NB4 (cell line): ENCODE results near the gene ERCC1.

ENCODE experiments used
- TF ChIP-seq, protein P1 (sequence below): IDR thresholded peaks from one replicate; pipeline ENCODE4 v1.5.1; 2012; ENCODE audit warnings: low read depth, low read length
- TF ChIP-seq, protein P2 (sequence below): IDR thresholded peaks from 2 replicates; pipeline ENCODE4 v1.6.1; 2011; ENCODE audit warnings: low read depth, low read length

DNA sequence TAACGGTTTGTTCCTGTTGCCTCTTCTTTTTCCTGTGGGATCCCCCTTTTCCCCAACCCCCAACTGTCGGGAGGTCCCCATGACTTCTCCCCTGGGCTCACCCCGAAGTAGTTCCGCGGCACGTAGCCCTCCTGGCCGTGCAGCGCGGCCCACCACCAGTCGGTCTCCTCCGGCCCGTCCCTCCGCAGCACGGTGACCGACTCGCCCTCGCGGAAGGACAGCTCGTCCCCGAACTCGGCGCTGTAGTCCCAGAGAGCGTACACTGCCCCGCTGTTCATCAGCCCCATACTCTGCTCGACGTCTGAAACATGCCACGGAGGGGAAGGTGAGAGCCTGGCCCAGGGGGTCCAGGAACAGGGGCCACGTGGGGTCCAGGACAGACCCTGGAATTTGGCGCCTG is 41.3 kb downstream of the ERCC1 start:
- TF ChIP-seq, protein P1, sequence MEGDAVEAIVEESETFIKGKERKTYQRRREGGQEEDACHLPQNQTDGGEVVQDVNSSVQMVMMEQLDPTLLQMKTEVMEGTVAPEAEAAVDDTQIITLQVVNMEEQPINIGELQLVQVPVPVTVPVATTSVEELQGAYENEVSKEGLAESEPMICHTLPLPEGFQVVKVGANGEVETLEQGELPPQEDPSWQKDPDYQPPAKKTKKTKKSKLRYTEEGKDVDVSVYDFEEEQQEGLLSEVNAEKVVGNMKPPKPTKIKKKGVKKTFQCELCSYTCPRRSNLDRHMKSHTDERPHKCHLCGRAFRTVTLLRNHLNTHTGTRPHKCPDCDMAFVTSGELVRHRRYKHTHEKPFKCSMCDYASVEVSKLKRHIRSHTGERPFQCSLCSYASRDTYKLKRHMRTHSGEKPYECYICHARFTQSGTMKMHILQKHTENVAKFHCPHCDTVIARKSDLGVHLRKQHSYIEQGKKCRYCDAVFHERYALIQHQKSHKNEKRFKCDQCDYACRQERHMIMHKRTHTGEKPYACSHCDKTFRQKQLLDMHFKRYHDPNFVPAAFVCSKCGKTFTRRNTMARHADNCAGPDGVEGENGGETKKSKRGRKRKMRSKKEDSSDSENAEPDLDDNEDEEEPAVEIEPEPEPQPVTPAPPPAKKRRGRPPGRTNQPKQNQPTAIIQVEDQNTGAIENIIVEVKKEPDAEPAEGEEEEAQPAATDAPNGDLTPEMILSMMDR = no peak
- TF ChIP-seq, protein P2, sequence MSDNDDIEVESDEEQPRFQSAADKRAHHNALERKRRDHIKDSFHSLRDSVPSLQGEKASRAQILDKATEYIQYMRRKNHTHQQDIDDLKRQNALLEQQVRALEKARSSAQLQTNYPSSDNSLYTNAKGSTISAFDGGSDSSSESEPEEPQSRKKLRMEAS = no peak
